HG02798 (cell line): ENCODE data around the gene MAGI2.

Source experiments
- ATAC-seq: cut with Tn5 transposase; IDR thresholded peaks from one replicate; pipeline ENCODE4 v1.9.1; 2021; ENCODE audit warnings: mild to moderate bottlenecking; ENCODE audit not compliant: unreplicated experiment, poor library complexity

Gene MAGI2

DNA sequence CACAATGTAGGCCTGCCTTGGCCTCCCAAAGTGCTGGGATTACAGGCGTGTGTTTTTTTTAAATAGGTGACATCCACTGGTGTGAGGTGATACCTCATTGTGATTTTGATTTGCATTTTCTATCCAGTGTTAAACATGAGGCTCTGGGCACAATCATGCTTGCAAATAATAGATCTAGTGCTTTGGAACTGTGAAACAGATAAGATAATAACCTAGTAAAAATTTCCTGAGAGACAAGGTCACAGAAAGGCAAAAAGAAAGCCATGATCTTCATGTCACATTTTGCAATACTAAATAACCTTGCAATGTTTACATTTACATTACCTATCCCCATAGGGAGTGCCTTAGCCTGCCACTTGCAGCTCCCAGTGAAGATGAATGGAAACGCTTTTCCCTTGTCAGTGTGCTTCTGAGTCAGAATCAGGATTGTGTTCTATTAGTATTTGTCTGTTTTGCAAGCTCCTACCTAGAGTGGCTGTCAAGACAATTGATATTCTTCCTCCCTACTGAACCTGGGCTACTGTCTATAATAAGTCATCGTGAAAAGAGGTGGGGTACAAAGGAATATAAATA, 1398.4 kb downstream of the MAGI2 start:
- no peak for ATAC-seq

- ATAC-seq, result no peak
These were observed 1401.4 kb downstream of the MAGI2 start for GRCh38 chr7:78052112-78052511.

DNA sequence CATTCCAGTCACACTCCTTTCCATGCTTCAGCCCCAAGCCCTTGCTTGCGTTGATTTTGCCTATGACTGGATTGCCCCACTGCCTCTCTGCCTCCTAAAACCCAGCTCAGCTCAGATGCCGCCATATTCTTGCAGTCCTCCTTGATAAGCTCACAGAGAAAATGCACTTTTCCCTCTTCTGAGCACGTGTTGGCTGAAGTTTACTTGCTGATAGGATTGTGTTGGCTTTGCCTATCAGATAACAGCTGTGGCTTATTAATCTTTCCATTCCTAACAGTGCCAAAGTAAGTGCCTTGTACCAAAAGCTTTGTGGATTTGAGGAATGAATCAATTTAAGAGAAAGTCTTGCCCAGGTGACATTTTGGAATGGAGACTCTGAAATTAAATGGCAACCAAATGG, 1405.7 kb downstream of the MAGI2 start:
- no peak for ATAC-seq

DNA sequence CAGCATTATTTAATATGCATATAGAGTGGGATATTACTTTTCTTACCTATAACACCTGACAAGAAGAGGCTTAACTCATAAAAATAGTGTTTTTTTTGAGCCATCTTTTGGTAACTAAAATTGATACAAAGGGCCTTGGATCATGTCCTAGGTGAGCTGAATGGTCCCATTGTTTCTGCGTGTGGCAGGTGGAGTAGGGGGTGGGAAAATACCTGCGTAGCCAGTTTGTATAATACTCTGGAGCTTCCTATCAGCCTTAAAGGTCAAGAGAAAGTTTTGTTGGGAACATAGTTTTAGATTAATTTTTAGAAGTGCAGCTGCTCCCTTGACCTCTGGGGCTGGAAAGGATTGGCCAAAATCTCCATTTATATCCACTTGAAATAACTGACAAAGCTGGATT, 1410.3 kb downstream of the MAGI2 start:
- ATAC-seq, result no peak

GRCh38 chr7:78041423-78041822, 1412.0 kb downstream of the MAGI2 start:
- no peak for ATAC-seq

DNA sequence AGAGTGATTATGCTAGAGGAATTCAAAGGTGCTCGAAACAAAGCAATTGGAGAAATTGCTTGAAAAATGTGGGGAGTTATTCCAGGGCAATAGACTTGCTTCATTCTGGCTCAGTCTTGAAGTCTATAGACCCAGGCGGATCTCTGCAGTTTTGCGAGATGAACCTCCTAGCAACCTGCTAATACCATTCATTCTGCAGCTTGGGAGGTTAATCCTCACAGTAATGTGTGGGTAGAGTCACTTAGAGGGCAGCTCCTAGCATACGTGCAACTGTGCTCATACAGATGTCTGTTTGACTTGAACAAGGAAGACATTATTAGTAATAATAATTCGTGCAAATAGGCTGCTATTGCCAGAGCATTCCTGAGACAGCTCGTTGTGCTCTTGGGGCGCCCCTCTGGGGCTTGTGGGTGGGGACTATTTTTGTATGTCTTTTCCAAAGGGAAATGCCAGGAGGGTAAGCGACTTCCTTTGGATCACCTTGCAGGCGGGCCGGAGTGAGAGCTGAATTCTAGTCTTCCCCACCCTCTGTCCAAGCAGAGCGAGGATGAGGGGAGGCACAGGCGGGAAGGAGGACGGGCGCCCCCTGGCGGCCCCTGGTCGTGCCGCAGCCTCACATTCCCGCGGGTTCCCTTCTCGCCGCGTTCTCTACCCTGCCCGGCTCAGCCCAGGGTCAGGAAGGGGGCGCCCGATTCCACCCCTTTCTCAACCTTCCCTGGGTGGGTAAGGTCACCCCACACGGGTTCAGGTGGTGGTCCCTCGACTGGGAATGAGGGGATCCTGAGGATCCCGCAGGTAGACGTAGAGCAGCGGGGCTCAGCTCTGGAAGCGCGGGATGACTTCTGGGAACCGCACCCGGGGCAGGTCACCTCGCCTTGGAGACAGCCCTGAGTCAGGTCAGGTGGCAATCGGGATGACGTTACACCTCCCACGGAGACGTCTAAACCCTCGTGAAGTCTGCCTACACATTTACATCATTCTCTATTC, 1413.4 kb downstream of the MAGI2 start:
- ATAC-seq, result peak; percentile 72

DNA sequence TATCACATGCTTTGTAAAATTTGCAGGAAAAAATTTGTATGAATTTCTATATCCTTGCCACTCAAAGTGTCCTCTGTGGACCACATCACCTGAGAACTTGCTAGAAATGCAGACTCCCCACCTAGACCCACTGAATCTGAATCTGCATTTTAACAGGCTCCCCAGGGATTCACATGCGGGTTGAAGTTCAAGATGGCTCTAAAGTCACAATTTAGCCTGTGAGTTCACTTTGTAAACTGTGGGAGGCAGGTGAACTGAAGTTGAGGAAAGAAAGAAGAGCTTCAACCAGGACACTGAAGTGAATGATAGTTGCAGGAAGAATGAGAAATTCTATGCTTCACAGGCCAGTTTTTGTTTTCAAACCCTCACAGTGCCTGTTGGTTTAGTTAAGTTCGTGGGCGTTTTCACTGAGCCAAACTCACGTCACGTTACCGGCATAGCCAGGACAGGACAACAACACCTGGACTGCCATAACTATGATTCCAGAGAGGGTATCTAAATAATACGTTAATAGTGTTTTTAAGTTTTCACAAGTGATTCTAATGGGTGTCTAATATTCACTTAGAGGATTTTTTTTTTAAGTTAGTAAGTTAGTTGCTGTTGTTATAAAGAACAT, 1414.9 kb downstream of the MAGI2 start:
- ATAC-seq, result no peak

DNA sequence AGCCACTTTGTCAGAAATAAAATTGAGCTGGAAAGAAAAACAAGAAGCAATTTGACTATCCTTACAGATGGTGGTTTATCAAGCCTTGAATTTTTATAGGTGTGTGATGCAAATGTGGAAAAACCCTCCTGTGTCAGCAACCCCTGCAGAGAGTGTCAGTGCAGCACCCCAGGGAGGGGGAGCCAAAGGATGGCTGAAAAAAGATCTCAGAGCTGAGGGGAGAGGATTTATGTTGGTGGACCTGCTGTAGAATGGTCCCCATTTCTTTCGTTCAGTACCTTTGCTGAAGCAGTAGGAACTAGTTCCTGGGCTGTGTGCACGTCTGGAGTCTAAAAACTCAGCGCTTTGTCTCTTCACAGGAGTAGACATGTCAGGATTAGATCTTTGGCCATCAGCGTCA, 1415.9 kb downstream of the MAGI2 start:
- ATAC-seq, result no peak

GRCh38 chr7:78033410-78033809, 1420.1 kb downstream of the MAGI2 start:
- ATAC-seq, result no peak

DNA sequence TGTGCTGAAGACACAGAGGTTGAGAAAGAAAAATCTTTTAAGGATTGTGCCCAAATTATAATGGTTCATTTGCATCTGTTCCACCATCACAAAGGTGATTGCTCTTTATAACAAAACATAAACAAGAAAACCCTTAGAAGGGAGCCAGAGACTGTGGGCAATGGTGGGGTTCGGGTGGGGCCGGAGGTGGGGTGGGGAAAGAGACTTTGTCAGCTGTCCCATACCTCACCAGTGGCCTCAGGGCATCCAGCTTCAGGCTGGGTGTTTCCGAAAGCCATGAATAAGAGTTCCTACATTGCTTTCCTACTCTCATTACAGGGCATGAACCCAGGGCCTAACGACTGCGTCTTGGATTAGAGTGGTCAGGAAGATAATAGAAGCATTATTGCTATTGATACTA, 1427.0 kb downstream of the MAGI2 start:
- no peak for ATAC-seq

- no peak for ATAC-seq
These were observed 1428.9 kb downstream of the MAGI2 start for GRCh38 chr7:78024591-78024990.

- no peak for ATAC-seq
These were observed 1430.3 kb downstream of the MAGI2 start for GRCh38 chr7:78023191-78023590.

- ATAC-seq, result no peak
These were observed 1431.3 kb downstream of the MAGI2 start for GRCh38 chr7:78022165-78022564.

- no peak for ATAC-seq
These were observed 1432.6 kb downstream of the MAGI2 start for GRCh38 chr7:78020874-78021249.

DNA sequence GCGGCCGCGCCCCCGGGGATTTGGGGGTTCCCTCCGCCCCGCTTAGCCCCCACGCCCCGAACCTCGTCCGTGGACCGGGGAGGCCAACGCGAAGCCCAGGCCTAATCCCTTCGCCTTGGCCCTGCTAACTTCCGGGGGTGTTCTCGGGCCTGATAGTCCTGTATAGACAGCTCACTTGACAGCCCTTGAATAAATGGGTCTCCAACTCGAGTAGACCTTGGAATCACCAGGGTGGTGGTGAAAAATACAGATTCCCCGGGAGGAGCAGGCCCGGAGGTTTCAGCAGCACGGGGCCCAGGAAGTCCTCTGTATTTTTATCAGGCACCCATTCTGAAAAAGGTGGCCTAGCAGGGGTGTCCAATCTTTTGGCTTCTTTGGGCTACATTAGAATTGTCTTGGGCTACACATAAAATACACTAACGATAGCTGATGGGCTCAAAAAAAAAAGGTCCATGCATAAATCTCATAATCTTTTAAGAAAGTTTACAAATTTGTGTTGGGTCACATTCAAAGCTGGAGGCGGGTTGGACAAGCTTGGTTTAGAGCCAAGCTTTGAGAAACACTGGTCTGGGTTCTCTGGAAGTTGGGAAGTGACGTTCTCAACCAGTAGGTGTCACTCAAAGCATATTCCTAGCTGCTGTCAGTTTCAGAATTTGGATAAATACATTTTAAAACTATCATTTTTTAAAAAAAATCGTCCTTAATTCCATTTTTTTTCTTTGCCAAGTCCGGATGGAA, 1433.2 kb downstream of the MAGI2 start:
- ATAC-seq, result peak; percentile 43

- peak; percentile 87 for ATAC-seq
These were observed 1433.9 kb downstream of the MAGI2 start for GRCh38 chr7:78019447-78020135.

DNA sequence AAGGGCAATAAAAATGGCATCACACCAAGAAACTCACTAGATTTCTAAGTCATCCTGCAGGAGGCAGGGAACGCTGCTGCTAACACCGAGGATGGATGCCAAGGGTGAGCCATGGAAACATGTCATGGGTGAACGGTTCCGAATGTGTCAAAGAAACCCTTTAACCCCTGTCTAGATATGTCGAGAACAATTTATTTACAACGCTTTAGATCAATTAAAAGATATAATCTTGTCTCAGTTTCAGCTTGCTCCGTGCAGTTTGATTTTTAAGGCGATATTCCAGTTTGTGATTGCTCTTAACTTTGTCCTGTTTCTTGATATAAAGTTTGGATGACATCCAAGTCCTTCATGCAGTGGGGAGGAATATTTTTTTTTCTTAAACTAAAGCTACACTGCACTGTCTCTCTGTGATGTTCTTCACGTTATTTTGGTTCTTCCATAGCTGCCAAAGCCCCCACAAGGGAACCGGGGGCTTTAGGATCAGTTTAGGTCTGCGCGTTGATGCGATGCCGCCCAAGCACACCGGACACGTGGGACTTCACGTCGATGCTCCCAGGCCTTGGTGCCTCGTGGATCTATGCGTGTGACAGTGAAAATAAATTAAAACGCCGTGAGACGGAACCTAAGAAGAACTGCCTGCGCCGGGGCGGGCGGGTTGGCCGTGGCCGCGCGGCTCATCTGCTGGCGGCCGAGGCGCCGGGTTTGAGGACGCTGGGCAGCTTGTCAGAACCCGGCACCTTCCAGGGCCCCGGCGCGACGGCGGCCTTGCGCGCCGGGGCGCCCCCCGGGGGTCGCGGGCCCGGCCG, 1434.6 kb downstream of the MAGI2 start:
- ATAC-seq, result peak; percentile 24

DNA sequence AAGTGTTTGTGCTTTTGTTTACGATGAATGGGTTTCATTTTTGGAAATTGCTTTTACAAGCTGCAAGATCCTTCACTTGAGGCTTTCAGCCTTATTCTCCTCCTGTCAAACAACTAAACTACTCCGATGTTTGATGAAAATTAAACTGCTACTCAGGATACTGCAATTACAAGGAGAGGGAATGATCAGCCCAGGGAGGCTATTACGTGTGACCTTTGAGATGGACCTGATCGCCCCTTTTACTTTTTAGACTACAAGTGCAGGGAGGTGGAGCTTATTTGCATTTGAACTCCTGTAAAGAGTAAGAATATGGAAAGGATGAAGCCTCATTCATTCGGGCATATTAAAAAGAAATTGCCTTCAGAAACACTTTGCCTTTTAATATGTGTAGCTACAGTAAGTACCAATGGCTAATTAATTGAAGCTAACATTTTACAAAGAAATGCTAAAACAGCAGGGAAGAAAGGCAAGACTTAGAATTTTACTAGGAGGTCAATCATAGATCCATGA, 1435.8 kb downstream of the MAGI2 start:
- ATAC-seq, result no peak
